ENCODE results near the gene TSPAN1.
A peak's percentile ranks its signal among the peaks of the same experiment; 100 is the strongest.

The TSPAN1 gene

GRCh38 chr1:46171351-46171750 lies 3.5 kb upstream of the TSPAN1 start:
- peak; percentile 72 for DNase-seq (ENCODE audit: low read depth)
- no peak for TF ChIP-seq CTCF (IDR thresholded peaks at IDR 0.05; ENCODE audit: insufficient read depth, low read depth, low read length, missing control alignments)

GRCh38 chr1:46171871-46172270 lies 3.0 kb upstream of the TSPAN1 start:
- DNase-seq (ENCODE audit: low read depth) = no peak
- H3K4me3 ChIP-seq (ENCODE audit: low read depth, low read length) = no peak overlapping the region
- no peak for TF ChIP-seq CTCF (IDR thresholded peaks at IDR 0.05; ENCODE audit: insufficient read depth, low read depth, low read length, missing control alignments)

More at GRCh38 chr1:46171351-46171750, 3.5 kb upstream of the TSPAN1 start:
- H3K4me3 ChIP-seq (ENCODE audit: low read depth, low read length) = no peak overlapping the region

- H3K4me3 ChIP-seq (ENCODE audit: low read depth, low read length) = no peak overlapping the region
- no peak for TF ChIP-seq CTCF (IDR thresholded peaks at IDR 0.05; ENCODE audit: insufficient read depth, low read depth, low read length, missing control alignments)
- no peak for DNase-seq (ENCODE audit: low read depth)
These were observed 2.6 kb upstream of the TSPAN1 start for GRCh38 chr1:46172321-46172720.

- no peak for TF ChIP-seq CTCF (IDR thresholded peaks at IDR 0.05; ENCODE audit: insufficient read depth, low read depth, low read length, missing control alignments)
- DNase-seq (ENCODE audit: low read depth) = peak; percentile 25
- H3K4me3 ChIP-seq (ENCODE audit: low read depth, low read length) = no peak overlapping the region
These were observed 1.5 kb upstream of the TSPAN1 start for GRCh38 chr1:46173361-46173856.

- TF ChIP-seq CTCF (IDR thresholded peaks at IDR 0.05; ENCODE audit: insufficient read depth, low read depth, low read length, missing control alignments) = no peak
These were observed 356 bp downstream of the TSPAN1 start for GRCh38 chr1:46175243-46175642.

GRCh38 chr1:46176211-46176865 lies 1.5 kb downstream of the TSPAN1 start, which contains the start of gene P3R3URF:
Gene P3R3URF (minus strand): TSS chr1:46176488. CDS start chr1:46176471, 17 bp downstream.
- no peak within 1 kb of the TSS for H3K4me3 ChIP-seq (ENCODE audit: low read depth, low read length)
- no peak for DNase-seq (ENCODE audit: low read depth)
- no peak for TF ChIP-seq CTCF (IDR thresholded peaks at IDR 0.05; ENCODE audit: insufficient read depth, low read depth, low read length, missing control alignments)

More at GRCh38 chr1:46175243-46175642, 356 bp downstream of the TSPAN1 start:
- H3K4me3 ChIP-seq (ENCODE audit: low read depth, low read length) = no peak overlapping the region
- peak; percentile 39 for DNase-seq (ENCODE audit: low read depth)

Measured in GM12865 (cell line).